HG03139 (cell line): Measurements from ENCODE around the gene INAVA.

Source experiments
- ATAC-seq: cut with Tn5 transposase; IDR thresholded peaks from one replicate; pipeline ENCODE4 v1.9.1; 2021; ENCODE audit not compliant: unreplicated experiment

Gene INAVA

GRCh38 chr1:200874694-200875093 lies 20.0 kb upstream of the INAVA start:
- ATAC-seq, result no peak

DNA sequence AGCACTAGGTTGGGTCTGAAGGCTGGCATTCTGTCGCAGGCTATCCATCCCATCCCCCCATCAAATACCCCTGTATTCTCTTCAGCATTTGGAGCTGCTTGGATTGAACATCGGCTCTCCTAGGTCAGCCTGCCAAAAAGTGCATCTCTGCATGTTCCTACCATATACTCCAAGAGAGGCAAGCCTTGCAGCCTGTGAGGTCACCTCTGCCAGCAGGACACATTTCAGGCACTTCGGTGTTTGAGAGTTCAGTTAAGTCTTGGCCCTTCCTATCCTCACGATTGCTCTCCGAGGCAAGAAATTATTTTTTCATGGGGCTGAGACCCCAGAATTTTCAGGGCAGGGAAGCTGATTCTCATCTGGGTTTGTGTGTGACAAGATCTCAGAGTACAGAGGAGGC lies 19.3 kb upstream of the INAVA start:
- ATAC-seq, result no peak

DNA sequence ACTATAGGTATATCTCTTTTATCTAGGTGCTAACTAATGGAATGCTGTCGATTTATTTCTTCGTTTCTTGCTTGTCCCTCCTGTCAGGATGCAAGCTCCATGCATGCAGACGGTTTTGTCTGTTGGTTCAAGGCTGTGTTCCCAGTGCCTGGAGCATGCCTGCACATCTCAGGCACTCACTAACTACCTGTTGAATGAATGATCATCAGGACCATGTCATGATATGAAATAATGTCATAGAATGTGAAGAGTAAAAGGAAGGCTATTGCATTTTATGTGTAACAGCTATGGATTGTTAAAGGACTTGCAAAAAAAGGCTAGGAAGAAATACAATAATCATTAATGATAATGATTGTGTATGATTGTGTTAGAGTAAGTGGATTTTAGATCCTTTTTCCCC lies 17.7 kb upstream of the INAVA start:
- no peak for ATAC-seq

GRCh38 chr1:200877839-200878551 lies 16.7 kb upstream of the INAVA start:
- ATAC-seq, result peak; percentile 35

- no peak for ATAC-seq
Observed at GRCh38 chr1:200880212-200880611, 14.5 kb upstream of the INAVA start.

- no peak for ATAC-seq
Observed at GRCh38 chr1:200883118-200883517, 11.6 kb upstream of the INAVA start.

DNA sequence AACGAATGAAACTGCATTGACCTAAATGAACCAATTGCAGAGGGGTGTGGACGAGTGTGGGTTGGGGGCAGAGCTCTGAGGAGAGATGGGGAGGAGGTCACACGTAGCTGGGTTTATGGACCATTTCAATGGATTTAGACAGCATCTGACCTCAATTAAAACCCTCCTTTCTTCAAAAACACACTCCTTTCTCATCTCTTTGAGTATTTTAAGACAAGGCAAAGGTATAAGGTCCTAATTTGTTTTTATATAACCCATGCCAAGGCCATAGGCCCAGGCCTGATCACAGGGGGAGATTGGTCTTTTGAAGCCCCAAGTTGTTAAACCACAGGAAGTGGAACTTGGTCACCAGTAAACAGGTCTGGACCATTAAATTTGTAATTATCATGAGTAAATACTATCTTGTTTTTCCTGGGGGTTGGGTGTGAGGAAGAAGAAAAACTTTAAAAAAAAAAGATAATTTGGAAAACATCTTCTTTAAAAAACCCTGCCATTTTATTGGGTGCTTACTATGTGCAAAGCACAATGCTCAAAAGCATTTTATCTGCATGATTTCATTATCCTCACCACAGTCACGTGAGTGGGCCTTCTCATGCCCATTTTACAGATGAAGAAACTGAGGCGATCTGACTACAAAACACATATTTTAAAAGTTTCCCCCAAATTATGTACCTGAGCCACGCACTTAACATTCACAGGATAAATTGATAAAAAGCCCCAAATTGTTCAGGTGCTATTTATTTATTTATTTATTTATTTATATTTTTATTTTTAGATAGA lies 8.9 kb upstream of the INAVA start:
- ATAC-seq, result no peak

DNA sequence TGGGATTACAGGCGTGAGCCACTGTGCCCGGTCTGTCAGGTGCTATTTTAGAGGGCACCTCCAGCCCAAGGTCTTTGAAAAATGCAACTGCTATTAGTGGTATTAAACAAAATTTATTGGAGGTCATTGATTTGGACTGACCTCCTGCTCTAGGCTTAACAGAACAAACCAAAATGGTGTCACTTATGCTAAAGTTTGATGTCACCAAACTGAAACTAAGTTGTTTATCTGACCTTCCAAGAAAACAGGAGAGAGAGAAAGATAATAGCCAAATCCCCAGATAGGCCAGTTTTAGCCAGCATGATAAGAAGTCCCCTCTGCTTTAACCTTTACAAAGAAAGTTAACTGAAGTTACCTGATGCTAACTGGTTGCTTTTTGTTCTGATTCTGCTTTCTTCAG lies 8.1 kb upstream of the INAVA start:
- ATAC-seq, result no peak

DNA sequence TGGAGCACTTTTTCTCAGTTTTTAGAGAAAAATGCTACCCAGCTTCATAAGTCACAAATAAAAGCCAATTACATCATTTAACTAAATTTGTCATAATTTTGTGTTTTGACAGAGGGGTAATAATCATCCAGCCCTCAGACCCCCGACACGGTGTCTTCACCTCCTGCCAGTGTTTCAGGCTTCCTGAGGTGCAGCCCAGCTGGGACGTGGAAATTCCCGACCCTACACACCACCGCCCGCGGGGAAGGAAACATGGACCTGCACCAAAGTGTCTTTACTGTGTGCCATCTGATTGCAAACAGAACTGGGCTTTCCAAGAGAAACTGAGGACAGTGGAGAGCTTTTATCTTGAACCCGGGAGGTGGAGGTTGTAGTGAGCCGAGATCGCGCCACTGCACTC lies 7.7 kb upstream of the INAVA start:
- no peak for ATAC-seq

- no peak for ATAC-seq
Observed at GRCh38 chr1:200887772-200888348, 6.8 kb upstream of the INAVA start.

DNA sequence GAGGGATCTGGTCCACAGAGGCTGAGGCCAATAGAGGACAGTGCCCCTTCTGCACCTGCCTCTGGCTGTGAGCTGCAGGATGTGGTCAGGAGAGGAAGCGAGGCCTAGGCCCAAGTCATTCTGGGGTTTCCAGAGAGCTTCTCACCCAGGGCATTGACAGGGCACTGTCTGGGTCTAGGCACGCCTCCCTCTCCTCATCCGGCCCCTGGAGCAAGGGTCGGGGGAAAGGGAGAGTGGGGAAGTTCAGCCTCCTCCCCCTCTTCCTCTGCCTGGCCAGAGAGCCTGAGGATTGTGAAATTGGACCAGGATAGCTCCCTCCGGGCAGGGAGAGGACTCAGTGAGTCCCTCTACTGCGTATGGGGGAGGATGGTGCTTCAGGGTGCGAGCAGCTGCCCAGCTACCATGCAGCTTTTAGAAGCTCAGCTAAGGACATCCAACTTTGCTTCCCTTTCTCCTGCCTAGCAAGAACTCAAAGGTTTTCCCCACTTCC lies 6.3 kb upstream of the INAVA start:
- peak; percentile 85 for ATAC-seq

DNA sequence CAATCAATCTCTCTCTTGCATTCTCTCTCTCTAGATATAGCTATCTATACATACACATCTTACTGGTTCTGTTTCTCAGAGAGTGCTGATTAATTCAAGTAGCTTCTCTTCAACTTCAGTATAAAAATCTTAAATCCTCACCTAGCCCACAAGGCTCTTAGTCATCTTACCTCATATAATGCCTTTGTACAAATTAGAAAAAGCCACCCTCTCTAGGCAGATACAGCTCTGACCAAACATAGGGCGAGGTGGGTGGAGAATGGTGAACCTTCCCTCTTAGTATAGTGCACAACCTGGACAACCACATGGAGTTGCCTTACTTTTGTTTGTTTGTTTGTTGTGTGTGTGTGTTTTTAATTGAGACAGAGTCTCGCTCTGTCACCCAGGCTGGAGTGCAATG lies 5.1 kb upstream of the INAVA start:
- ATAC-seq, result no peak

DNA sequence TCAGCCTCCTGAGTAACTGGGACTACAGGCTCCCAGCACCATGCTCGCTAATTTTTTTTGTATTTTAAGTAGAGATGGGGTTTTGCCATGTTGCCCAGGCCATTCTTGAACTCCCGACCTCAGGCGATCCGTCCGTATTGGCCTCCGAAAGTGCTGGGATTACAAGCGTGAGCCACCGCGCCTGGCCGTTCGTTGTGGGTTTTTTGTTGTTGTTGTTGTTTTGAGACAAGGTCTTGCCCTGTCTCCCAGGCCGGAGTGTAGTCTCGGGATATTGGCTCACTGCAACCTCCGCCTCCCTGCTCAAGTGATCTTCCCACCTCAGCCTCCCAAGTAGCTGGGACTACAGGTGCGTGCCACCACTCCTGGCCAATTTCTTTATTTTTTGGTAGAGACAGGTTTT lies 4.7 kb upstream of the INAVA start:
- ATAC-seq, result no peak

GRCh38 chr1:200890818-200891773 lies 3.6 kb upstream of the INAVA start:
- no peak for ATAC-seq

DNA sequence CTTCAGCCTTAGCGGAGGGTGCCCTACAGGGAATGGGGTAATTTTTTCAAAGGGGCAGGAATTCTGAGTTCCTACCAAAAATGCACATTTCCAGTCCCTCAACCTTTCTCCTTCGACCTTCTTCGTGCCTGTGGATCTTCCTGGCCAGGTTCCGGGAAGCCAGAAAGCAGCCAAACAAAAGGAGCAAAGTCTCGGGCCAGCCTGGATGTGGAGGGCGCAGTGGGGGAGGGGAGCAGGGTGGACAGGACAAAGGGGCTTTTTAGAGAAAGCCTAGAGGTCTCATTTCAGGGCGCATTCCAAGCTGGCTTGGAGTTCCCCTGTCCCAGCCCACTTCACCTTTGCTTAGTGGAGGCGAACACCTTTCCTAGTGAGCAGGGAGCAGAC lies 2.9 kb upstream of the INAVA start:
- ATAC-seq, result no peak

DNA sequence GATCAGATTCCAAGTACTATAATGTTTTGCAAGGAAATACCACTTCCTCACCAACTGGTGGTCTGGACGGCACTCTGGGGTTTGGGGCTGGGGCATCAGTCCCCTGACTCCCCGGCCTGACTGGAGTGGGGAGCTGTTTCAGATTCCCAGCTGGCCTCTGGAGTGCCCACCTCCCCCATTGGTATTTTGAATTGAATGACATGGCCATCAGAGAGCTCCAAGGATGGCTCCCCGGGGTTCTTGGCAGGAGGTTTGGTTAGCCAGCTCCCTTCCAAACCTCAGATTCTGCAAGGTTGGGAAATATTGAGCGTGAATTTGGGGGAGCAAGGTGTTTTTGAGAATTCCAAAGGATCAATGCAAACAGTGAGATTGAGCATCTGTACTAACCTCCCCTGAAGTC lies 2.2 kb upstream of the INAVA start:
- no peak for ATAC-seq

GRCh38 chr1:200892958-200893357 lies 1.7 kb upstream of the INAVA start:
- no peak for ATAC-seq

DNA sequence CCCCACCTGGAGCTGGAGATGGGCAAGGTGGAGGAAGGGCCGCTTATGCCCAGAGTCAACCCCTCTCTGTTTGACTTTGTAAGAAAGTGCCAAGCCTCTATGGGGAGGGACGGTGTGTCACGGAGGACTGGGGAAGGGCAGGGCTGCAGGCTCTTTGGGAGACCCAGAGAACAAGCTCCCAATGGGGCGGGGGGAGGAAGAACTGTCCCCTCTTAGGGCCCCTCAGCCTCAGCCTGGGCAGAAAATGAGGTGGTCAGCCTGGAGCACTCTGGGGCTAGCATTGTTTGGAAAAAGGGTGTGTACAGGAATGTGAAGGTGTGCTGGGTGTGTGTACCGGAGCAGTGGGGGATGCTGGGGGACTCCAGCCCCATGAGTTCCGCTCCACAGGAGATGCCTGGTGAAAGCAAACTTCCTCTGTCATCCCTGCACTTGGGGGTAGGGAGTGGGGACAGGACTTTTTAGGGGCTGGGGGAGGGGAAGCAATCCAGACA lies 1.2 kb upstream of the INAVA start:
- ATAC-seq, result no peak

GRCh38 chr1:200895443-200895789 lies 716 bp downstream of the INAVA start:
- no peak for ATAC-seq

- ATAC-seq, result peak; percentile 52
Observed at GRCh38 chr1:200895801-200896530, 1.3 kb downstream of the INAVA start.
